ENCODE data around the gene RAB3GAP1. TPM values are rescaled to one million over a fixed set of nuclear protein-coding genes. Genes with fewer than 3 reads are reported as not detected.

Gene RAB3GAP1
- total RNA-seq, 1 experiment from 2014 or later = 38.6 TPM

DNA sequence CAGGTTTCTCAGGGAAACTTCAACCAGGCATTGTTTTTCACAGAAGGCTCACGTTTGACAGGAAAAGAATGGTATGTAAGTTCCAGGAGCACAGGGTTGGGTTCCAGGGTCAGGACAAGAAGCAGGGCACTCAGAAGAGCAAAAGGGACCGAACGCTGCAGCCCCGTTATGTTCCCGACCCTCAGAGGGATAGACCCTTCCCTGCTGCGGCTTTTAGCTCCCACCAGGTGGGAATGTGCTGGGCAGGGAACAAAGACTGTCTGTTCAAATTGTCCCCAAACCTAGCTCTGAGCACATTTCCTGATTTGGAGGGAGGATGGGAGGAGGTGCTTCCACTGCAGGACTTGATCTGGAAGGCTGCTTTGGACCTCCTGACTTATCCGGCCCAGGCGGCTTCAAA, 130.1 kb downstream of the RAB3GAP1 start:
- Histone ChIP-seq H3K4me3 (ENCODE audit: low read depth in 2 of 2, low read length in 2 of 2) (no peak overlapping the region), H3K4me1 (ENCODE audit: control insufficient read depth, insufficient read depth, low read length) (no peaks in the 10 kb centered on the region), H3K9me3 (ENCODE audit: control insufficient read depth, insufficient read depth, low read depth, low read length) (no peaks in the 10 kb centered on the region), H3K36me3 (ENCODE audit: control insufficient read depth, insufficient read depth, low read length) (no peaks in the 10 kb centered on the region), H3K27me3 (ENCODE audit: control insufficient read depth, insufficient read depth, low read length) (no peaks in the 10 kb centered on the region), H3K27ac (ENCODE audit: low read length) (no peak overlapping the region)
- DNase-seq (ENCODE audit: low read depth, low spot score) (no peak), ATAC-seq (no peak)
- TF ChIP-seq, protein P1, sequence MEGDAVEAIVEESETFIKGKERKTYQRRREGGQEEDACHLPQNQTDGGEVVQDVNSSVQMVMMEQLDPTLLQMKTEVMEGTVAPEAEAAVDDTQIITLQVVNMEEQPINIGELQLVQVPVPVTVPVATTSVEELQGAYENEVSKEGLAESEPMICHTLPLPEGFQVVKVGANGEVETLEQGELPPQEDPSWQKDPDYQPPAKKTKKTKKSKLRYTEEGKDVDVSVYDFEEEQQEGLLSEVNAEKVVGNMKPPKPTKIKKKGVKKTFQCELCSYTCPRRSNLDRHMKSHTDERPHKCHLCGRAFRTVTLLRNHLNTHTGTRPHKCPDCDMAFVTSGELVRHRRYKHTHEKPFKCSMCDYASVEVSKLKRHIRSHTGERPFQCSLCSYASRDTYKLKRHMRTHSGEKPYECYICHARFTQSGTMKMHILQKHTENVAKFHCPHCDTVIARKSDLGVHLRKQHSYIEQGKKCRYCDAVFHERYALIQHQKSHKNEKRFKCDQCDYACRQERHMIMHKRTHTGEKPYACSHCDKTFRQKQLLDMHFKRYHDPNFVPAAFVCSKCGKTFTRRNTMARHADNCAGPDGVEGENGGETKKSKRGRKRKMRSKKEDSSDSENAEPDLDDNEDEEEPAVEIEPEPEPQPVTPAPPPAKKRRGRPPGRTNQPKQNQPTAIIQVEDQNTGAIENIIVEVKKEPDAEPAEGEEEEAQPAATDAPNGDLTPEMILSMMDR (IDR thresholded peaks at IDR 0.05) = no peak
- TF ChIP-seq TCF7L2 (IDR thresholded peaks at IDR 0.05; ENCODE audit: low read depth, low read length) = no peak
- TF ChIP-seq SIN3A (IDR thresholded peaks at IDR 0.05; ENCODE audit: borderline replicate concordance, insufficient read depth, low read depth, low read length) = no peak
- TF ChIP-seq, protein P2, sequence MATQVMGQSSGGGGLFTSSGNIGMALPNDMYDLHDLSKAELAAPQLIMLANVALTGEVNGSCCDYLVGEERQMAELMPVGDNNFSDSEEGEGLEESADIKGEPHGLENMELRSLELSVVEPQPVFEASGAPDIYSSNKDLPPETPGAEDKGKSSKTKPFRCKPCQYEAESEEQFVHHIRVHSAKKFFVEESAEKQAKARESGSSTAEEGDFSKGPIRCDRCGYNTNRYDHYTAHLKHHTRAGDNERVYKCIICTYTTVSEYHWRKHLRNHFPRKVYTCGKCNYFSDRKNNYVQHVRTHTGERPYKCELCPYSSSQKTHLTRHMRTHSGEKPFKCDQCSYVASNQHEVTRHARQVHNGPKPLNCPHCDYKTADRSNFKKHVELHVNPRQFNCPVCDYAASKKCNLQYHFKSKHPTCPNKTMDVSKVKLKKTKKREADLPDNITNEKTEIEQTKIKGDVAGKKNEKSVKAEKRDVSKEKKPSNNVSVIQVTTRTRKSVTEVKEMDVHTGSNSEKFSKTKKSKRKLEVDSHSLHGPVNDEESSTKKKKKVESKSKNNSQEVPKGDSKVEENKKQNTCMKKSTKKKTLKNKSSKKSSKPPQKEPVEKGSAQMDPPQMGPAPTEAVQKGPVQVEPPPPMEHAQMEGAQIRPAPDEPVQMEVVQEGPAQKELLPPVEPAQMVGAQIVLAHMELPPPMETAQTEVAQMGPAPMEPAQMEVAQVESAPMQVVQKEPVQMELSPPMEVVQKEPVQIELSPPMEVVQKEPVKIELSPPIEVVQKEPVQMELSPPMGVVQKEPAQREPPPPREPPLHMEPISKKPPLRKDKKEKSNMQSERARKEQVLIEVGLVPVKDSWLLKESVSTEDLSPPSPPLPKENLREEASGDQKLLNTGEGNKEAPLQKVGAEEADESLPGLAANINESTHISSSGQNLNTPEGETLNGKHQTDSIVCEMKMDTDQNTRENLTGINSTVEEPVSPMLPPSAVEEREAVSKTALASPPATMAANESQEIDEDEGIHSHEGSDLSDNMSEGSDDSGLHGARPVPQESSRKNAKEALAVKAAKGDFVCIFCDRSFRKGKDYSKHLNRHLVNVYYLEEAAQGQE (IDR thresholded peaks at IDR 0.05; ENCODE audit: insufficient read depth in 1 of 2, low read depth in 2 of 2, low read length in 1 of 2) = no peak
- no peak for TF ChIP-seq POLR2AphosphoS5 (IDR thresholded peaks at IDR 0.05; ENCODE audit: low read depth, low read length)
- CTCF ChIA-PET = no interaction called here
- intact Hi-C loops (cut with micrococcal nuclease; ENCODE audit: unreplicated experiment) (no loop called here), in situ Hi-C loops (cut with HindIII; ENCODE audit: low pct_unique_long_range_greater_than_20kb, low sequenced_read_pairs) (no loop called here)
- BruUV-seq (replicated peaks) = no TSS peak
- POLR2A ChIA-PET = interaction anchor here (0.7 kb wide), 1 partner anchor 16 kb away, joined by 3 read pairs; no protein-coding TSS in a partner anchor

DNA sequence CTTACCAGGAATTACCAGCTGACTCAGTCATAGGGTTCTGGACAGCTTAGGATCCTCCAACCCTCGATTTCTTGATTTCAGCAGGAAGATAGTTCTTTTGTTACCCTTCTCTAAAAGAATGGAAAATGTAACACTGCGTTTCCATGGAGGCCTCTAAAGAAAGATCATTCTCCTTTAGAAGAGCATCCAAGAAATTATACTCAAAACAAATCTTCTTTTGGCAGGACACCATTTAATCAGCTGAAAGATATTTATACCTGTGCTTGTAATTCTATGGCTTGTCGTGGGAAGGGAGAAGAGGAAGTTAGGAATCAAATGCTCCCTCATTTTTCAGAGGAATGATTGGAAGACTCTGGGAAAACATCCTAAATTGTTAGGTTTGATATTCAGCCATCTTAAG, 130.5 kb downstream of the RAB3GAP1 start:
- H3K27ac ChIP-seq (ENCODE audit: low read length) = no peak overlapping the region
- no peaks in the 10 kb centered on the region for H3K36me3 ChIP-seq (ENCODE audit: control insufficient read depth, insufficient read depth, low read length)
- no peaks in the 10 kb centered on the region for H3K4me1 ChIP-seq (ENCODE audit: control insufficient read depth, insufficient read depth, low read length)
- DNase-seq (ENCODE audit: low read depth, low spot score) (no peak), ATAC-seq (no peak)
- no peaks in the 10 kb centered on the region for H3K27me3 ChIP-seq (ENCODE audit: control insufficient read depth, insufficient read depth, low read length)
- POLR2A ChIA-PET = interaction anchor here (0.7 kb wide), 1 partner anchor 15 kb away, joined by 3 read pairs; no protein-coding TSS in a partner anchor
- CTCF ChIA-PET = no interaction called here
- no TSS peak for BruUV-seq (replicated peaks)
- H3K9me3 ChIP-seq (ENCODE audit: control insufficient read depth, insufficient read depth, low read depth, low read length) = no peaks in the 10 kb centered on the region
- H3K4me3 ChIP-seq (ENCODE audit: low read depth in 2 of 2, low read length in 2 of 2) = no peak overlapping the region
- no peak for TF ChIP-seq TCF7L2 (IDR thresholded peaks at IDR 0.05; ENCODE audit: low read depth, low read length)
- TF ChIP-seq, protein P2 (IDR thresholded peaks at IDR 0.05; ENCODE audit: insufficient read depth in 1 of 2, low read depth in 2 of 2, low read length in 1 of 2) = no peak
- no peak for TF ChIP-seq POLR2AphosphoS5 (IDR thresholded peaks at IDR 0.05; ENCODE audit: low read depth, low read length)
- TF ChIP-seq, protein P1 (IDR thresholded peaks at IDR 0.05) = no peak
- no peak for TF ChIP-seq SIN3A (IDR thresholded peaks at IDR 0.05; ENCODE audit: borderline replicate concordance, insufficient read depth, low read depth, low read length)
- in situ Hi-C loops (cut with HindIII; ENCODE audit: low pct_unique_long_range_greater_than_20kb, low sequenced_read_pairs) = no loop called here
- intact Hi-C loops (cut with micrococcal nuclease; ENCODE audit: unreplicated experiment) = no loop called here
